Stimulated activated CD4-positive, alpha-beta T cell treated with anti-CD3 and anti-CD28 coated beads, Interleukin-1b, Interleukin-23, amount 100 ng/mL, for 4 hours (primary cell): ENCODE results near the gene ASB16.

Experiments used
- DNase-seq, 2 donors: peaks; one replicate each; pipeline ENCODE4 v3.0.0-alpha.2; 2020; ENCODE audit warnings: low read depth in 2 of 2

ASB16 gene

DNA sequence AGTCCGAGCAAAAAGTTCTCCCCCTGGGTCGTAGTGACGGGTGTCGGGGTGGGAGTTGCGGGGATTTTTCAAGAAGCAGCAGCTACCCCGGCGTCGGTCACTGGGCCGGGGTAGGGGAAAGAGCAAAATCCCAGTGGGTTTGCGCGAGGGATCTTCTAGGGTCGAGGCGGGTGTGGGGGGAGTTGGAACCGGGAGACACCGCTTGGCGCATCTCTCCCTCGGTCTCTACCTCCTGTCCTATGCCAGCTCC is 51.3 kb downstream of the ASB16 start:
- no peak for DNase-seq

DNA sequence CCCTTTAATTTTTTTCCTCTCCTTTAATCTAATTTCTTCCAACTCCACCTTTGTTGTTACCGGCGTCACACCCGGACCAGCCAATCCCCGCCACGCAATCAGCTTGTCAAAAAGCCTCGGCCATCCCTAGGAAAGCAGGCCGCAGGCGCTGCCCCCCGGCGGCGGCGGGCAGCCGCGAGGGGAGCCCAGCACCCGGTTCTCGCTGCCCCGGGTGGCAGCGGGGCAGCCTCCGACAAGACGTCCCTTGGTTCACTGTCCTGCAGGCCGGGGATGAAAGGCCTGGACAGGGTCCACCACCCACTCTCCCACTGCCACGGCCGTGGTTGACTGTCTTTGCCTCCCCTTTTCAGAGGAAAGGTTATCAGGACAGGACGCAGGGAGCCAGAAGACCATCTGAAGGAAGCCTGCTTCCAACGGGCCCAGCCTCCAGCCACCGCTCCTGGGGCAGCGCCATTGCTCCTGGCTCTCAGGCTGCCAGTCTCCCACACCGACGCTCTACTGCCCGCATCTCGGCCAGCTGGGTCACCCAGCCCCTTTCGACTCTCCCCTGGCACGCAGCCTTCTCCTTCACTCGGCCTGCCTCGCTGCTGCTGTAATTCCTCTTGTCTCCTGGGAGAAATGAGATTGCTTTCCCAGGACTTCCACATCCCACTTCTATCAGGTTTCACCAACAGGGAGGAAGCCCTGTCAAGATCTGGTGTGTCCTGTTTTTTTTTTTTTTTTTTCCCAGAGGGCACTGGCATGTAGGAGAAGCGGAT is 51.8 kb downstream of the ASB16 start:
- DNase-seq, result no peak

DNA sequence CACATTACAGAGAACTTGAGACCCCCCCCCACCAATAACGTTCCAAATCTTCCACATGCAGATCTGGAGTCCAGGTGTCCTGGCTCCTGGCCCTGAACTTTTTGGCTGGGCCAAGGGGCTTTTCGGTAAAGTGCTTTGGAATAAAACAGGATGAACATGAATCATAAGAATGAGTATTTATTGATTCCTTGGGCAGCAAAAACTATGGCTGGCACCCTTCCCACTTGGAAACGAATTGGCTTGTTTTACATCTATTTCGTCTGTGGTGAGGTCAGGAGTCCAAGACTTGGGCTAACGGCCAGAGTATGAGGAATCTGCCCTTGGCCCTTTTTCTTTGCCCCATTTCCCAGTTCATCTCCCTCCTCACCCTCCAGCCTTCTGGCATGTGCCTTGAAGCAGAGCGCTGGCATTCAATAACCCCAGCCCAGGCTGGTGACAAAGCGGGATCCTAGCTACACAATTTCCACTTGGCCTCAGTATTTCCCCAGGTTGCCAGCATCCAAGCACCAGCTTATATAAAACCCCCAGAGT is 53.1 kb downstream of the ASB16 start:
- no peak for DNase-seq
